SW 1271 (cell line): ENCODE measurements around the gene ZNF273.
"Not testable (repeated sequence)": the region's sequence is repeated elsewhere in the genome, so short reads cannot be mapped to it uniquely, and the experiment has no call there.

Source experiments
- DNase-seq, 2 experiments: peaks; one replicate each; lab custom pipeline; 2025; lab: John Stamatoyannopoulos, UW

The ZNF273 gene

DNA sequence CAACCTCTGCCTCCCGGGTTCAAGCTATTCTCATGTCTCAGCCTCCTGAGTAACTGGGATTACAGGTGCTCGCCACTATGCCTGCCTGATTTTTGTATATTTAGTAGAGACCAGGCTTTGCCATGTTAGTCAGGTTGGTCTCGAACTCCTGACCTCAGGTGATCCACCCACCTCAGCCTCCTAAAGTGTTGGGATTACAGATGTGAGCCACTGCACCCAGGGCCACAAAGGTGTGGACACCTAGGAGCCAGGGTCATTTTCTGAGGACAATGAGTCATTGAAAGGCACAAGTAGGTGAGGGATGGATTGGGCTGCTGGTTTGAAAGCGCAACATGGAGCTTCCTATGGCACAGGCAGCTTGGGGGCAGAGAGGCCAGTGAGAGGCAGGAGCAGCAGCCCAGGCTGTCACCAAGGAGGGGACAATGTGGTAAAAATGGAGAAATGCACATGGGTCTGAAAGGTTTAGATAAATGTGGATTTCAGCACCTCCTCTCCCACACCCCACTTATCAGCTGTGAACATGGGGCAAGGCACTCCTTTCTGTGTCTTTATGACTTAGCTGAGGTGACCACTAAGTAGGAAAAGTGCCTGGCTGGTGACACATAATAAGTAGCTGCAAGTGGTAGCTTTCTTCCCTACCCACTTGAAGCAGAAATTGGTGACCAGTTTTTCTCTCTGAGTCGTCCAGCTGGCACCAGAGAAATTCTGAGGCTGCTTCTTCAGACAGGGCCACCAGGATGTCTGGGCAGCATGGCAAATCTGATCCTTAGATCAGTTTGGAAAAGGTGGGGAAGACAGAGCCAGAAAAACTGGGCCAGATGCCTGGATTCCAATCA is 41.8 kb downstream of the ZNF273 start:
- not testable (repeated sequence) for DNase-seq

DNA sequence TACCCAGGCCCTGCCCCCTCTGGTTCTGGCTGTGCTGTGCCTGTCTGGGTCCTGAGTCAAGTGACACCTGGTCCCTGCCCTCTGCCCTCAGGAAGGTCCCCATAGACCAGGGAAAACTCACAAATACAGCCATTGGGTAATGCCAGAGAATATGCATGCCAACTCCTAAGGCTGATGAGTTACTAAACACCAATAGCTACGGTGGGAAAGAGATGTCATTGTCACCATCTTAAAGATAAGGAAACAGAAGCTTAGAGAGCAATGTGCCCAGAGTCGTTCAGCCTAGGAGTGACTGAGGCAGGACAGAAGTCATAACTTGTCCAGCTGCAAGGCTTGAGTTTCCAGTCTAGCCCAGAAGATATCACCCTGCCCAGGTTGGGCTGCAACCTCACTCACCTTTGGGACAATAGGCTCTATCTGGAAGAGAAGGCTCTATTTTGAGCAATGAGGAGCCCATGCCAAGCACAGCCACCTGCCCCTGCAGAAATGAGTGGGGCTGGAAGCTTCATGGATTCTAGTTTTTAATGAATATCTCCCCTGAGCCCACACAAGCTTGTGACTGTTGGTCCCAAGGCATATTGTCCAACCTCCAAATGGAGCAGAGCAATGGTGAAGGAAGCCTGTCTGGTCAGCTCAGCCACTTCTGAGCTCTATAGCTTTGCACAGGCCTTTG is 42.6 kb downstream of the ZNF273 start:
- DNase-seq = no peak

DNA sequence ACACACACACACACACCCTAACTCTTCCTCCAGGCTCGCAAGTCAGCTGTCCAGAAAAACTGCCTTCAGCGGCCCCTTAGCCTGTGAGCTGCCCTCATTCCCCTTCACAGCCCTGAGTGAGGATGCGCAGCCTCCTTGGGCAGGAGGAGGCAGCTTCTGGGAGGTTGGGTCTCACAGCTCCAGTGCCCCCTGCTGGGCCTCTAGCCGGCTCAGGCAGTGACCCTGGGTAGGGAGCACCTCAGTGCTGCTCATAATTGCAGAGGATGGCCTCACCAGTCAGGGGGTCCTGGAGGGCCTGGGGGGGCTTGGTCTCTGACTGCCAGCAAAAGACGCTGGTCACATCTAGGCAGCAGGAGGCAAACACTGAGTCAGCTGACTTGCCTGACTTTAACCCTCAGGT is 43.7 kb downstream of the ZNF273 start:
- no peak for DNase-seq

DNA sequence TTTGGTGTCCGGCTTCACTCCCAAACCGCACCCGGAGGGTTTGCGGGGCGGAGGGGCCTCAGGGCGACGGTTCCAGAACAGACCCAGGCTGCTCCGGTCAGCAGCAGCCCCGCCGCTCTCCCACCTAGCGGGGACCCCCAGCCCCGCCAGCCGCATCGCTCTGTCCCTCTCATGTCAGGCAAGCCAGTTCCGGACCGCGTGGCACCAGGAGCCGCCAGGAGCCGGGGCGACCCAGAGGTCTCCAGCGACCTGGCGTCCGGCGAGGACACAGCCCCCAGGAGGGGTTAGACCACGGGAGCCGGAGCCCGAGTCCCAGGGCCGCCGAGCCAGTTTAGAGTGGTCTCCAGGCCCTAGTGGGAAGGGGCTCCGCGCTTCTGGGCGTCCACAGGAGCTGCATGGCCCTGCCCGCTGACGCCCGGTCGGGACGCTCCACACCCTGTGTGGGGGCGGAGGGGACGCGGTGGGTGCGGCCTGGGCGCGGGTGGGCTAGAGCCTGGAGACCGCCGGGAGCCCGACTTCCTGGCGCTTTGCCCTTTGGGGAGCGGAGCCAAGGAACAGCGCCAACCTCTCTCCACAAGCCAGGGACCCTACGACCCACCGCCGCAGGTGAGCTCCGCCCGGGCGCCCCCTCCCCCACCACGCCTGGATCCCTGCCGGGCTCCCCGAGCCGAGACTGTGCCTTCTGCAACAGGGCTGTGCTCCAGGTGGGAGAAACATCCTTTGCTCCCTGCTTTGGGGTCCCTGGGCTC is 44.4 kb downstream of the ZNF273 start:
- no peak for DNase-seq

DNA sequence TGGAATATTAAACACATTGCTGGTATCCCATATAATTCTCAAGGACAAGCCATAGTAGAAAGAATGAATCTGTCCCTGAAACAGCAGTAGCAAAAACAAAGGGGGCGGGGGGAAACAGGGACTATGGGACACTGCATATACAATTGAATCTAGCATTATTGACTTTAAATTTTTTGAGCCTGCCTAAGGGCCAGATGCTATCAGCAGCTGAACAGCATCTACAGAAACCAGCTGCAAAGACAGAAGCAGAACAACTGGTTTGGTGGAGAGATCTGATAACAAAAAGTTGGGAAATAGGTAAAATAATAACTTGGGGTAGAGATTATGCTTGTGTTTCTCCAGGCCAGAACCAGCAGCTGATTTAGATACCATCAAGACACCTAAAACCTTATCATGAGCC is 45.7 kb downstream of the ZNF273 start:
- DNase-seq = not testable (repeated sequence)

- DNase-seq = not testable (repeated sequence)
Measured at GRCh38 chr7:64950673-64951072, 47.6 kb downstream of the ZNF273 start.

DNA sequence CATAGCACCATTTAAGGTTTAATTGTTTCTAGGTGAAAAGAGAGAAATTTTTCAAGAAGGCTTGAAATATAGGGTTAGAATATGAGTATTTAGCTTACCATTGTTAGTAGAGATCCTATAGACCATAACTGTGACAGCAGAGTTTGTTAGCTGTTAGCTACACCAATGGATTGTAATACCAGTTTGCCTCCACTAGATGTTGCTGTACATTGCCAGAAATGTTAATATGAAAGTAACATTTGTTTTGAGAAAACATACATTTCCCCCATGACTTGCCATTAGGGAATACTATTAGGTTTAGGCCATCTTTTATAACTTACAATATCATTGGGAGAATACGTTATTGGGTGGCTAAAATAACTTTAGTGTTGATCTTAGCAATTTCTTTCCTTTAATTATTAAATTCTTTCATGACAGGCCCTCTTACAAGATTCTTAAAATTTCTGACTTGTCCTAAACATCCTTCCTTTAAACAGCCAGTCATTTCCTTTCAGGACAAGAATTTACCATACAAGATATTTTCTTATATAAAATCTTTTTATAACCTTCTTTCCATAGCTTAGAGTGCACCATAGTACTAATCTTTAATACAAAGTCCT is 48.3 kb downstream of the ZNF273 start:
- peak in 1 of 2 experiments; percentile 58 for DNase-seq

DNA sequence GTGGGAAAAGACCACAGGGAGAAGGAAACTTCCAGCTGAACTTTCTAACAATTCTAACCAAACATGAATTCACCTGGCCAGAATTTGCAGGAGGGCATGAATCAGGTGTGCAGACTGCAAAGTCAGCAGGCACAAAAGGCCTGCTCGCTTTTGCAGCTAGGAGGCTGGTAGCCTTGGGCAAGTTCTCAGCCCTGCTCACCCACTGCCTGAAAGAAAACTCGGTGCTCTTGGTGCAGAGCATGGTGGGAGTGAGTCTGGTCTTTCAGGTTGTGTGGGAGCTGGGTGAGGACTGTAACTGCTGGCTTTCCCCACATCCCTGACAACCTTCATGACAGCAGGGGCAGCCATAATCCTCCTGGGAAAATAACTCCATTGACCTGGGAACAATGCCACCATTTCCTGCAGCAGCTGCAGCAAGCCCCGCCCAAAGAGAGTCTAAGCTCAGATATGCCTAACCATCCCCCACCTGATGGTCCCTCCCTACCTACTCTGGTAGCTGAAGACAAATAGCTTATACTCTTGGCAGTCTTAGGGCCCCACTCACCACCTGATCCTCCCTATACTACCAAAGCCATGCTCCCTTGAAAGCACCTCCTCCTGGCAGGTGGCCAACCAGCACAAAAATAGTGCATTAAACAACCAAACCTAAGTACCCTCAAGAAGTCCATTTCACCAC is 56.1 kb downstream of the ZNF273 start:
- no peak for DNase-seq

GRCh38 chr7:64965594-64965993 is 62.5 kb downstream of the ZNF273 start:
- no peak for DNase-seq

DNA sequence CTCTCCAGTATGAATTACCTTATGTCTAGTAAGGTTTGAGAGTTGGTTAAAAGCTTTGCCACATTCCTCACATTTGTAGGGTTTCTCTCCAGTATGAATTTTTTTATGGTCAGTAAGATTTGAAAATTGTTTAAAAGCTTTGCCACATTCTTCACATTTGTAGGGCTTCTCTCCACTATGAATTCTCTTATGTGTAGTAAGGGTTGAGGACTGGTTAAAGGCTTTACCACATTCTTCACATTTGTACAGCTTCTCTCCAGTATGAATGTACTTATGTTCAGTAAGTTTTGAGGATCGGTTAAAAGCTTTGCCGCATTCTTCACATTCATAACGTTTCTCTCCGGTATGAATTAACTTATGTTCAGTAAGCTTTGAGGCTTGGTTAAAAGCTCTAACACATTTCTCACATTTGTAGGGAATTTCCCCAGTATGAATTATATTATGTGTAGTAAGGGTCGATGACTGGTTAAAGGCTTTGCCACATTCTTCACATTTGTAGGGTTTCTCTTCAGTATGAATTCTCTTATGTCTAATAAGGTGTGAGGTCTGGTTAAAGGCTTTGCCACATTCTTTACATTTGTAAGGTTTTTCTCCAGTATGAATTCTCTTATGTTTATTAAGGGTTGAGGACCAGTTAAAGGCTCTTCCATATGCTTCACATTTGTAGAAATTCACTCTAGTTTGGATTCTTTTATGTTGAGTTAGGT is 75.6 kb downstream of the ZNF273 start:
- DNase-seq = no peak
